ENCODE data around the gene DCUN1D3. TPM values are rescaled to one million over a fixed set of nuclear protein-coding genes. Genes with fewer than 3 reads are reported as not detected.

DCUN1D3 gene
- total RNA-seq, 2 experiments from 2014 or later, result 5.9 to 6.9 TPM

DNA sequence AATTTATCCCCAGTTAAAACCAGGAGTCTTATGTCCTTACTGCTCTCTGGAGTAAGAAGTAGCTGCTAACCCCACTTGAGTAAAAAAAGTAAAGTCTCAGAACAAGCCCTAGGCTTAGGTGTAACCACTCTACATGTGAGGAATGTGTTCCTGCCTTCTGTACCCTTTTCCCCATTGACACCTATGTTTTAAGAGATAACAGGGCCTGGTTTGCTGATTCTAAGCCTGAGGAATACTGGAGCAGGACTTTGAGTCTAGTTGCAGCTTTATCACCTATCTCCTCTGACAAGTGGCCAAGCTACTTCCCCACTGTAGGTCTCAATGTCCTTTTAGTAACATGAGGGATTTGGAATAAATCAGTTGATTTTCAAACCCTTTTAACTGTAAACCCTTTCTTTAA lies 53.6 kb downstream of the DCUN1D3 start:
- Mint-ChIP-seq H3K36me3 (ENCODE audit: low read depth) (peaks cover 20% of the 10 kb centered on the region), H3K9me3 (no peaks in the 10 kb centered on the region), H3K4me3 (no peak overlapping the region), H3K27me3 (no peaks in the 10 kb centered on the region), H3K4me1 (ENCODE audit: low read depth) (peaks cover 34% of the 10 kb centered on the region), H3K27ac (no peak overlapping the region)
- DNase-seq, result no peak
- intact Hi-C loops (cut with micrococcal nuclease), result loop anchor here (10.0 kb wide), 2 partner anchors 98 to 238 kb away; no protein-coding TSS in a partner anchor
- CTCF ChIA-PET, result interaction anchor here (3.3 kb wide), 1 partner anchor 238 kb away, joined by 12 read pairs; no protein-coding TSS in a partner anchor
- no peak for ATAC-seq
- TF ChIP-seq, protein P1, sequence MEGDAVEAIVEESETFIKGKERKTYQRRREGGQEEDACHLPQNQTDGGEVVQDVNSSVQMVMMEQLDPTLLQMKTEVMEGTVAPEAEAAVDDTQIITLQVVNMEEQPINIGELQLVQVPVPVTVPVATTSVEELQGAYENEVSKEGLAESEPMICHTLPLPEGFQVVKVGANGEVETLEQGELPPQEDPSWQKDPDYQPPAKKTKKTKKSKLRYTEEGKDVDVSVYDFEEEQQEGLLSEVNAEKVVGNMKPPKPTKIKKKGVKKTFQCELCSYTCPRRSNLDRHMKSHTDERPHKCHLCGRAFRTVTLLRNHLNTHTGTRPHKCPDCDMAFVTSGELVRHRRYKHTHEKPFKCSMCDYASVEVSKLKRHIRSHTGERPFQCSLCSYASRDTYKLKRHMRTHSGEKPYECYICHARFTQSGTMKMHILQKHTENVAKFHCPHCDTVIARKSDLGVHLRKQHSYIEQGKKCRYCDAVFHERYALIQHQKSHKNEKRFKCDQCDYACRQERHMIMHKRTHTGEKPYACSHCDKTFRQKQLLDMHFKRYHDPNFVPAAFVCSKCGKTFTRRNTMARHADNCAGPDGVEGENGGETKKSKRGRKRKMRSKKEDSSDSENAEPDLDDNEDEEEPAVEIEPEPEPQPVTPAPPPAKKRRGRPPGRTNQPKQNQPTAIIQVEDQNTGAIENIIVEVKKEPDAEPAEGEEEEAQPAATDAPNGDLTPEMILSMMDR (IDR thresholded peaks at IDR 0.05), result no peak
- POLR2A ChIA-PET, result no interaction called here

DNA sequence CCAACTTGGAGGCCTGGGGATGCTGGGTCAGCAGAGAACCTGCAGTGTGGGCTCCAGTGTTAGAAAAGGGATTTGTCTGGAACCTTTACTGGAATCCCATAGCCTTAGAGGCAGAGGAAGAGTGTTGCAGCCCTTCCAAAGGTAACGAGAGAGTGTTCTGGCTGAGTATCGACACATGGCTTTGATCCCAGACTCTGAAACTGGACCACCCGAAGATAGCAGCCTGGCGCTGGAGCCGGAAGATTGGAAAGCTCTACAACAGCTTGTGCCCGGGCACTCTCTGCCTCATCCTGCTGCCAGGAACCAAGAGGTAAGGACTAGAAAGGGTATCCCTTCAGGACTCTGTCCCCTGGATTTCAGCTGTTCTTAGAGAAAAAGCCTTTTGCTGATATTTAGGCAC lies 54.1 kb downstream of the DCUN1D3 start:
- H3K27me3 Mint-ChIP-seq, result no peaks in the 10 kb centered on the region
- ATAC-seq (no peak), DNase-seq (no peak)
- H3K4me1 Mint-ChIP-seq (ENCODE audit: low read depth), result peaks cover 34% of the 10 kb centered on the region
- ChIA-PET POLR2A (interaction anchor here (0.6 kb wide), 1 partner anchor 1277 kb away, joined by 3 read pairs; no protein-coding TSS in a partner anchor), CTCF (interaction anchor here (1.9 to 3.3 kb wide), 2 partner anchors 239 to 256 kb away, joined by 5 to 12 read pairs; no protein-coding TSS in a partner anchor)
- H3K36me3 Mint-ChIP-seq (ENCODE audit: low read depth), result peaks cover 21% of the 10 kb centered on the region
- H3K27ac Mint-ChIP-seq, result no peak overlapping the region
- TF ChIP-seq, protein P1 (IDR thresholded peaks at IDR 0.05), result no peak
- intact Hi-C loops (cut with micrococcal nuclease), result loop anchor here (10.0 kb wide), 2 partner anchors 99 to 239 kb away; no protein-coding TSS in a partner anchor
- H3K9me3 Mint-ChIP-seq, result no peaks in the 10 kb centered on the region
- H3K4me3 Mint-ChIP-seq, result no peak overlapping the region

DNA sequence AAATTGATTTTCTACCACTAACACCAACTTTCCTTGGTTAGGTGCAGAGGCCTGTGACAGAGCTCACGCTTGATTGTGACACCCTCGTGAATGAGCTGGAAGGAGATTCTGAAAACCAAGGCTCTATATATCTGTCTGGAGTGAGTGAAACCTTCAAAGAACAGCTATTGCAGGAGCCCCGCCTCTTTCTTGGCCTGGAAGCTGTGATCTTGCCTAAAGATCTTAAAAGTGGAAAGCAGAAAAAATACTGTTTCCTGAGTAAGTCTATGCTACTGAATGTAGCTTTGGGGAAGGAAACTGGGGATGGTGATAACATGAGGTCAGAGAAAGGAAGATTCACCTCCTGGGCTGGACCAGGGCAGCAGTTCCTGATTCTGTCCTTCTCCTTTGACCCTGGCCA lies 55.6 kb downstream of the DCUN1D3 start:
- Mint-ChIP-seq H3K9me3 (no peaks in the 10 kb centered on the region), H3K27me3 (no peaks in the 10 kb centered on the region), H3K4me1 (ENCODE audit: low read depth) (peaks cover 24% of the 10 kb centered on the region), H3K4me3 (no peak overlapping the region), H3K36me3 (ENCODE audit: low read depth) (peaks cover 25% of the 10 kb centered on the region), H3K27ac (peak overlapping the region; percentile 74)
- ChIA-PET POLR2A (interaction anchor here (0.7 to 1.4 kb wide), 5 partner anchors 11 to 457 kb away, joined by 3 to 5 read pairs (median 3); partner anchors contain the start of genes ERI2 and REXO5), CTCF (interaction anchor here (1.2 to 3.3 kb wide), 5 partner anchors 19 to 257 kb away, joined by 3 to 12 read pairs (median 6); partner anchors contain the start of genes ERI2 and REXO5)
- DNase-seq (peak; percentile 31), ATAC-seq (peak; percentile 72)
- intact Hi-C loops (cut with micrococcal nuclease), result loop anchor here (10.0 kb wide), 2 partner anchors 100 to 240 kb away; no protein-coding TSS in a partner anchor
- TF ChIP-seq, protein P1 (IDR thresholded peaks at IDR 0.05), result no peak

DNA sequence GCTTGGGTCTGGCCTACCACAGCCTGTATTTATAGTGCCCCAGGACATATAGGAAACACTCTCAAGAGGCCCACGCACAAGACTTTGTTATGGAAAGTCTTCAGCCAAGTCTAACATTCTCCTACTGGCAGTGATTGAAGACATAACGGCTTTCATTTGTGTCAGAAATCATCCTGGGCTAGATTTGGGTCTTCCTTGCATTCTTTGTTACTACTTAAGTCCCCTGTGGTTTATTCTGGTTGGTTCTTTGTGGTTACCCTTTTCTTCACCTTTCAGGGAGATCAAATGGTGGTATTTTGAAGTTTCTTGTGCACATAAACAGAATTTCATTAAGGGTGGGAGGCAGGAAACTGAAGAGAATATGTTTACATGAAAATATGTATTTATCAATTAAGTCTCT lies 56.1 kb downstream of the DCUN1D3 start:
- ATAC-seq (peak; percentile 67), DNase-seq (peak; percentile 6)
- no peaks in the 10 kb centered on the region for H3K9me3 Mint-ChIP-seq
- TF ChIP-seq, protein P1 (IDR thresholded peaks at IDR 0.05), result no peak
- no peaks in the 10 kb centered on the region for H3K27me3 Mint-ChIP-seq
- H3K36me3 Mint-ChIP-seq (ENCODE audit: low read depth), result peaks cover 25% of the 10 kb centered on the region
- intact Hi-C loops (cut with micrococcal nuclease), result loop anchor here (10.0 kb wide), 2 partner anchors 101 to 241 kb away; no protein-coding TSS in a partner anchor
- ChIA-PET CTCF (interaction anchor here (1.2 to 3.3 kb wide), 5 partner anchors 19 to 258 kb away, joined by 3 to 12 read pairs (median 6); partner anchors contain the start of genes ERI2 and REXO5), POLR2A (interaction anchor here (0.9 to 1.4 kb wide), 4 partner anchors 11 to 38 kb away, joined by 3 to 4 read pairs (median 4); partner anchors contain the start of genes ERI2 and REXO5)
- peak overlapping the region; percentile 74 for H3K27ac Mint-ChIP-seq
- no peak overlapping the region for H3K4me3 Mint-ChIP-seq
- H3K4me1 Mint-ChIP-seq (ENCODE audit: low read depth), result peaks cover 24% of the 10 kb centered on the region

DNA sequence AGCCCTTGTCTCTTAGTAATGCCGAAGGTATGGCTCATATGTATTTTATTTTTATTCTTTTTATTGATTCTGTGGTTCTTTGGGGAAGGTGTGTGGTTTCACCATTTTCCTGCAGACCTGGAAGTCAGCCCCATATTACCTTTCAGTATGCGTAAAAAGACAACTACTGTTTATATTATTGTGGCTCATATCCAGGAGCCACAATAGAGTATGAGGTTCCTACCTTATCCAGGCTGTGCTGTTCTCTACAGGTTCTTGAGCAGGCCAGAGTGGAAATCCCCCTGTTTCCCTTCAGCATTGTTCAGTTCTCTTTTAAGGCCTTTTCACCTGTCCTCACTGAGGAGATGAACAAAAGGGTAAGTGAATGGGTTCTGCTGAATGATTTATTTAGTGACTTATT lies 60.7 kb downstream of the DCUN1D3 start:
- peaks cover 12% of the 10 kb centered on the region for H3K9me3 Mint-ChIP-seq
- ATAC-seq (no peak), DNase-seq (no peak)
- peaks cover 56% of the 10 kb centered on the region for H3K36me3 Mint-ChIP-seq (ENCODE audit: low read depth)
- no peak overlapping the region for H3K4me3 Mint-ChIP-seq
- intact Hi-C loops (cut with micrococcal nuclease), result no loop called here
- CTCF ChIA-PET, result no interaction called here
- POLR2A ChIA-PET, result no interaction called here
- H3K4me1 Mint-ChIP-seq (ENCODE audit: low read depth), result peaks cover 13% of the 10 kb centered on the region
- H3K27ac Mint-ChIP-seq, result no peak overlapping the region
- no peaks in the 10 kb centered on the region for H3K27me3 Mint-ChIP-seq
- TF ChIP-seq, protein P1 (IDR thresholded peaks at IDR 0.05), result no peak
